HG03280 (cell line): Measurements from ENCODE around the gene DCP1A.
A peak's percentile ranks its signal among the peaks of the same experiment; 100 is the strongest.
"Not testable (repeated sequence)": the region's sequence is repeated elsewhere in the genome, so short reads cannot be mapped to it uniquely, and the experiment has no call there.

ENCODE experiments used
- ATAC-seq: cut with Tn5 transposase; IDR thresholded peaks from one replicate; pipeline ENCODE4 v1.9.1; 2021; ENCODE audit warnings: mild to moderate bottlenecking, moderate library complexity; ENCODE audit not compliant: unreplicated experiment

DCP1A gene

DNA sequence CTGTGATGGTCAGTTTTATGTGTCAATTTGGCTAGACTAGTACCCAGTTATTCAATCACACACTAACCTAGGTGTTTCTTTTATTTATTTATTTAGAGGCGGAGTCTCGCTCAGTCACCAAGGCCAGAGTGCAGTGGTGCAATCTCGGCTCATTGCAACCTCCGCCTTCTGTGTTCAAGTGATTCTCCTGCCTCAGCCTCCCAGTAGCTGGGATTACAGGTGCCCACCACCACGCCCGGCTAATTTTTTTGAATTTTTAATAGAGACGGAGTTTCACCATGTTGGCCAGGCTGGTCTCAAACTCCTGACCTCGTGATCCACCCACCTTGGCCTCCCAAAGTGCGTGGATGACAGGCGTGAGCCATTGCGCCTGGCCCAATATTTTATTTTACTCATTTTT lies 78.2 kb downstream of the DCP1A start:
- ATAC-seq, result not testable (repeated sequence)

DNA sequence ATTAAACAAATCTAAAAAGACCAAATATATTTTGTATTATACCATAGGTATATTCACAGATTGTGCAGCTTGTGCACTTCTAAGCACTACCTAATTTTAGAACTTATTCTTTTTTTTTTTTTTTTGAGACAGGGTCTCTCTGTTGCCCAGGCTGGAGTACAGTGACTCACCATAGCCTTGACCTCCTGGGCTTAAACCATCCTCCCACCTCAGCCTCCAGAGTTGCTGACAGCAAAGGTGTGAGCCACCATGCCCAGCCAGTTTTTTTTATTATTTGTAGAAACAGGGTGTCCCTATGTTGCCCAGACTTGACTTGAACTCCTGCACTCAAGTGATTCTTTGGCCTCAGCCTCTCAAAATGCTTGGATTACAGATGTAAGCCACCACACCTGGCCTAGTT lies 79.6 kb downstream of the DCP1A start:
- no peak for ATAC-seq

GRCh38 chr3:53264718-53265117 lies 82.6 kb downstream of the DCP1A start:
- ATAC-seq, result no peak

- ATAC-seq, result no peak
Observed at GRCh38 chr3:53263907-53264306, 83.4 kb downstream of the DCP1A start.

- ATAC-seq, result no peak
Observed at GRCh38 chr3:53261712-53262111, 85.6 kb downstream of the DCP1A start.

DNA sequence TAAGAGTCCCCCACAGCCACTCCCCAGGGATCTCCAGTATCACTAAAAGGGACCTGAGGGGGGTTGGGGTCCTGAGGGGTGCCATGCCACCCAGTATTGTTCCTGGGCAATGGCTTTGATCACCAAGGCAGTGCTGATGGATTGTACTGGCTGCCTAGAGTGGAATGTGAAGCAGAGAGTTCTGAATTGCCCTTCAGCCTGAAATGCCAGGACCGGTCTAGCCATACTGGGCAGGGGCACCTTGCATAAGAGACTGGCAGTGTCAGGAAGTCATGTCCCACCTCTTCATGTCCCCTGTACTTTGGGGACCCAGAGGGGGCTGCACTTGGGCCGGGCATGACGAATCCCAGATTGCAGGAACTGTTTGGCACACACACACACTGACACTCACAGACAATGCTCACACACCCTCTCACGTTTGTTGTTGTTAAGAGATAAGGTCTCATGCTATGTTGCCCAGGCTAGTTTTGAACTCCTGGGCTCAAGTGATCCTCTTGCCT lies 87.0 kb downstream of the DCP1A start:
- no peak for ATAC-seq

- no peak for ATAC-seq
Observed at GRCh38 chr3:53259427-53260259, 87.7 kb downstream of the DCP1A start.

- ATAC-seq, result no peak
Observed at GRCh38 chr3:53258600-53259426, 88.5 kb downstream of the DCP1A start.

DNA sequence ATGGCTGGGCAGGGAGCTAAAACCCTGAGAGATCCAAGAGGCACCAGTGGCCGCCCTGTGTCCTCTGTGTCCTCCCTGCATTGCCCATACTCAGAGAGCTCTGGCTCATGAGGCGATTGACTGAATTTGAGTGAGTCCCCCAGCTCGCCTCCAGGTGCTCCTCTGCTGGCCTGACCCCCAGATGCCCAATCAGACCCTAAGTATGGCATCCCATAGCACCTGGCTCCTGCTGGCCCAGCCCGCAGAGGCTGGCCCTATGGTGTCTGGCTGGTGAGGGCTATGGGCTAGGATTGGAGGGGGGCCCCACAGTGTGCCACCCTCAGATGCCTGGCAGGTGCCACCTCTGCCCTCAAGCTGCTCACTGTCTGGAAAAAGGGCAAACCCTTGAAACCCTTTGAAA lies 89.9 kb downstream of the DCP1A start:
- no peak for ATAC-seq

DNA sequence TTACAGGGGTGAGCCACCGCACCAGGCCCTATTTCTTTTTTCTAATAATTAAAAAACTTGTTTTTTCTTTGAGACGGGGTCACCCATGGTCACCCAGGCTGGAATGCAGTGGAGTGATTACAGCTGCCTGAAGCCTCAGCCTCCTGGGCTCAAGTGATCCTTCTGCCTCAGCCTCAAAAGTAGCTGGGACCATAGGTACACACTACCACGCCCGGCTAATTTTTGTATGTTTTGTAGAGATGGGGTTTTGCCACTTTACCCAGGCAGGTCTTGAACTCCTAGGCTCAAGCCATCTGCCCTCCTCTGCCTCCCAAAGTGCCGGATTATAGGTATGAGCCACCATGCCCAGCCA lies 90.7 kb downstream of the DCP1A start:
- ATAC-seq, result no peak

GRCh38 chr3:53255775-53256703 lies 91.3 kb downstream of the DCP1A start, which contains the start of gene TKT:
TKT (minus strand) TSS chr3:53256022; CDS start chr3:53255942, 80 bp downstream.
- ATAC-seq, result peak; percentile 67

- peak; percentile 39 for ATAC-seq
Observed at GRCh38 chr3:53255423-53255774, 91.9 kb downstream of the DCP1A start.

DNA sequence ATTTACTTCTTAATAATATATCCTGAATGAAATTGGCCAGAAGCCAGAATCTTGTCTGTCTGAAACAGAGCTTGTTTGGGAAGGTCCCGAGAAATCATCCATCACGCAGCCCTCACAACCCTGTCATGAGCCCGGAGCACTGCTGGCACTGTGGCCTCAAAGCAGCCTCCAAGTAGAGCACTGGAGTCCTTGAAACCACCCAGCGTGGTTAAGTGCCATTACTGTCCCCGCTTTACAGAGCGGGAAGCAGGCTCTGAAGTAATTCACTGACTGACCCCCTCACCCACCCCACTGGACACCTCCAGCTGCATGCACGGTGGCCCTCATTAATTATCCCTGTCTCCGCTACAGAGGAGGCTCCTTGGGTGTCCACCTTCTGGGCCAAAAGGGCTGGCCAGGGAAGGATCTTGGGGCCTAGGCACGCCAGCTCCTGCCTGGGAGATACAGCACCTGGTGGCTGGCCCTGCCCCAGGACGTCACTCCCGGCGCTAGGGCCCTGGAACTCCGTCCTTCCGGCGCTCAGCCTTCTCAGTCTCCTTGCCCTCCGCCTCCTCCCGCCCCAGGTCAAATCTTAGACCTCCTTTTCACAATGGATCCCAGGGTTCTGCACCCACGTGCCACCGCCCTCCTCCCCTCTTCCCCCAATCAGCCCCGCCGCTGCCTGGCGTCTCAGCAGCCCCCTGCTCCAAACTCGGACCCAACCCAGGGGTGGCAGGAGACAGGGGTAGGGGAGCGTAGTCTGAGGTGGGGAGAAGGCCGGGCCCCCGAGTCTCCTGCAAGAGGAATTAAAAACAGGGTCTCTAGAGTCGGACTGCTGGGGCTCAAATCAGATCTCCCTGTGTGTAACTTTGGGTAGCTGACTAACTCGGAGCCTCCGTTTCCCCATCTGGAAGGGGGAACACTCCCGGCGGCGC lies 92.6 kb downstream of the DCP1A start:
- ATAC-seq, result peak; percentile 32

DNA sequence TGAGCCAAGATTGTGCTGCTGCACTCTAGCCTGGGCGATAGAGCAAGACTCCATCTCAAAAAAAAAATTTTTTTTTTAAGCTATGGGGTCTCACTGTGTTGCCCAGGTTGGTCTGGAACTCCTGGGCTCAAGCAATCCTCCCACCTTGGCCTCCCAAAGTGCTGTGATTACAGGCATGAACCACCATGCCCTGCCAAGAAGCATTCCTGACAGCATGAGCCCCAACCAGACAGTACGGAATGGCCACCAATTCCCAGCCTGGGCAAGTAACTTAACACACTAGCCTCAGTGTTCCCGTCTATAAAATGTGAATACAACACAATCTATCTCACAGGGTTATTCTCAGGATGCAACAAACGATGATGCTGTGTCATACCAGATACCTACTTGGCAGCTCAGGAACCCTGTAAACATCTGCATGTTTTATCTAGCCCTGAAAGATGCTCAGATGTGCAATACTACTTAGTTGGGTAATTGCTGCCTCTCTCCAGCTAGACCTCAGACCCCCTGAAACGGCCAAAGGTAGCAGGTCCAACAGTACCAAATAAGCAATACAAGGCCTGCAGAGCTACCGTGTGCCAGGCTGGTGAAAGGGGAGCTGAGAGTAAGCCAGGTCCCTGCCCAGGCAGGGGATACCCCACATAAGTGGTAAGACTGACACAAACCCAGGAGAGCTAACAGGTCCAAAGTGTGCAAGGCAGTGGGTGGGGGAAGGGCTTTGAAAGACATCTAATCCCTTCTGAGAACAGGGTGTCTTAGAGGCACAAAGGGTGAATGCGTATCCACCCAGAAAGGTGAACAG lies 93.4 kb downstream of the DCP1A start:
- ATAC-seq, result no peak

- ATAC-seq, result not testable (repeated sequence)
Observed at GRCh38 chr3:53252947-53253322, 94.4 kb downstream of the DCP1A start.

DNA sequence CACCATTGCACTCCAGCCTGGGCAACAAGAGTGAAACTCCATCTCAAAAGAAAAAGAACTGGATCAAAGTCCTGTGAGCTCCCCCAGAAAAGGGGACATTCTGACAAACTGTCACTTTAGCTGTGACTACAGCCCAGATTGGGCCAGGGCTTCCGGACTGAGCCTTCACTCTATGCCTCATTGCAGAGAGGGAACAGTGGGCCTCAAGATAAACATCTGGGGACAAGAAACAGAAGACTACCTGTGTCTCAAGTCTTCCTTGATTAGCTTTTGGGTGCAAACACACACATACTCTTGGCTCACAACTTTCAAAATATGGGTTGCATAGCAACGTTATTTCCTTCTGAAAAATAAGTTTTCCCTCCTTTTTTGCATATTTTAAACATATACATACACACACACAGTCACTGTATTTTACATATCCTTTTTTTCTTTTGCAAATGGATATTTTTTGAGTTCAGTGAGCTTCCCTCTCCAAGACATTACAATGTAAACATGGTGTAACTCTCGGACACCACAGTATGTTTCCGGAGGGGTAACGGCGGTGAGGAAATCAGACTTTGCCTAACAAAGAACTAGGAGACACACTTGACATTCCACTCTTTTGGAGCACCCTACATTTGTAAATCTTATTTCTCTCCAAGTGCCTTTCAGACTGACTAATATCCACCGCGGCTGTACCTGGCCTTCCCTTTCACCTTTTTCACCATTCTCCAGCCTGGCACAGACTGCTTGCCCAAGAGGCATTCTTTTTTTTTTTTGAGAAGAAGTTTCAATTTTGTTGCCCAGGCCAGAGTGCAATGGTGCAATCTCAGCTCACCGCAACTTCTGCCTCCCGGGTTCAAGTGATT lies 95.0 kb downstream of the DCP1A start:
- no peak for ATAC-seq

GRCh38 chr3:53250881-53251605 lies 96.3 kb downstream of the DCP1A start:
- no peak for ATAC-seq
